A673 (cell line): Measurements from ENCODE around the gene CDH23. TPM values are rescaled to one million over a fixed set of nuclear protein-coding genes. Genes with fewer than 3 reads are reported as not detected.

Source experiments
- BruUV-seq: library from RNA; stranded (reverse); fragments of 400-500 nt; replicated peaks from 2 replicates; lab custom pipeline; 2021; lab: Mats Ljungman, UMichigan
- CTCF ChIA-PET: fragments of 300-600 bp; sonication (Branson Sonifier 250); formaldehyde crosslinking; loops from one replicate; lab custom pipeline; 2022; ENCODE audit warnings: antibody characterized with exemption; lab: Charles Lee
- POLR2A ChIA-PET: fragments of 300-600 bp; sonication (Branson Sonifier 250); formaldehyde crosslinking; loops from one replicate; lab custom pipeline; 2022; ENCODE audit warnings: antibody characterized with exemption; ENCODE audit not compliant: low non-redundant PET; lab: Charles Lee
- DNase-seq: peaks from one replicate; pipeline ENCODE4 v3.0.0-alpha.2; 2015; ENCODE audit warnings: low spot score
- H3K27ac ChIP-seq: fragments of 200-600 bp; sonication (generic); 2 replicates; pipeline ENCODE4 v1.5.1; 2016; ENCODE audit warnings: mixed run types, low read depth, mild to moderate bottlenecking, mixed read lengths, antibody characterized with exemption, low read length; ENCODE audit not compliant: poor library complexity, severe bottlenecking
- H3K27me3 ChIP-seq: fragments of 200-600 bp; sonication (generic); replicated peaks from 2 replicates; pipeline ENCODE4 v1.6.1; 2017; ENCODE audit warnings: mixed run types, low read depth, mild to moderate bottlenecking, mixed read lengths, antibody characterized with exemption, low read length; ENCODE audit not compliant: insufficient read depth, poor library complexity
- H3K36me3 ChIP-seq: fragments of 200-600 bp; sonication (generic); 2 replicates; pipeline ENCODE4 v1.6.1; 2016; ENCODE audit warnings: mixed run types, mild to moderate bottlenecking, mixed read lengths, antibody characterized with exemption, low read length; ENCODE audit not compliant: insufficient read depth, poor library complexity, severe bottlenecking
- H3K4me1 ChIP-seq: fragments of 200-600 bp; sonication (generic); 2 replicates; pipeline ENCODE4 v1.6.1; 2017; ENCODE audit warnings: mixed run types, mild to moderate bottlenecking, mixed read lengths, antibody characterized with exemption, low read length; ENCODE audit not compliant: insufficient read depth, poor library complexity, severe bottlenecking
- H3K4me3 ChIP-seq: fragments of 200-600 bp; sonication (generic); 2 replicates; pipeline ENCODE4 v1.5.1; 2016; ENCODE audit warnings: low read depth, mixed run types, mild to moderate bottlenecking, mixed read lengths, low read length; ENCODE audit not compliant: poor library complexity, severe bottlenecking
- H3K9me3 ChIP-seq: fragments of 200-600 bp; sonication (generic); 2 replicates; pipeline ENCODE4 v1.6.1; 2016; ENCODE audit warnings: mixed run types, low read depth, mild to moderate bottlenecking, mixed read lengths, antibody characterized with exemption, low read length; ENCODE audit not compliant: poor library complexity, severe bottlenecking
- CTCF ChIP-seq: fragments of 300-800, 200-600 bp; sonication (generic); conservative IDR thresholded peaks from 2 replicates; pipeline ENCODE4 v1.5.1; 2017; ENCODE audit warnings: low read depth, mild to moderate bottlenecking, antibody characterized with exemption, low read length, moderate library complexity, mixed read lengths
- EZH2 ChIP-seq: fragments of 200-600 bp; sonication (generic); IDR thresholded peaks from 2 replicates; pipeline ENCODE4 v1.6.1; 2017; ENCODE audit warnings: borderline replicate concordance, low read depth, mild to moderate bottlenecking, mixed read lengths, antibody characterized with exemption, low read length; ENCODE audit not compliant: poor library complexity, severe bottlenecking
- intact Hi-C: fragments of 100-400 bp; cut with micrococcal nuclease; formaldehyde crosslinking; loops from one replicate; pipeline ENCODE4 v1.10.0; 2022; ENCODE audit not compliant: unreplicated experiment
- total RNA-seq: library from RNA; stranded (reverse); gene quantifications from 2 replicates; pipeline ENCODE4 v1.2.3, GENCODE V29; 2021

Gene CDH23
- total RNA-seq, 1 experiment from 2014 or later: 49.7 TPM

- Histone ChIP-seq H3K27ac (no peak overlapping the region), H3K4me1 (no peaks in the 10 kb centered on the region), H3K9me3 (no peaks in the 10 kb centered on the region), H3K36me3 (no peaks in the 10 kb centered on the region), H3K4me3 (no peak overlapping the region), H3K27me3 (no peaks in the 10 kb centered on the region)
- ChIA-PET POLR2A (no interaction called here), CTCF (no interaction called here)
- intact Hi-C loops: no loop called here
- TF ChIP-seq EZH2: no peak
- TF ChIP-seq CTCF: no peak
- no peak for DNase-seq
- BruUV-seq: no TSS peak
These were observed 247.2 kb downstream of the CDH23 start for GRCh38 chr10:71643904-71644303.

- no peak for DNase-seq
- CTCF ChIA-PET: no interaction called here
- H3K4me1 ChIP-seq: no peaks in the 10 kb centered on the region
- no peak overlapping the region for H3K4me3 ChIP-seq
- no peaks in the 10 kb centered on the region for H3K27me3 ChIP-seq
- intact Hi-C loops: no loop called here
- no TSS peak for BruUV-seq
- no peak overlapping the region for H3K27ac ChIP-seq
- TF ChIP-seq EZH2 (no peak), CTCF (no peak)
- POLR2A ChIA-PET: no interaction called here
- no peaks in the 10 kb centered on the region for H3K36me3 ChIP-seq
- H3K9me3 ChIP-seq: no peaks in the 10 kb centered on the region
These were observed 247.8 kb downstream of the CDH23 start for GRCh38 chr10:71644307-71645180.

- no peaks in the 10 kb centered on the region for H3K27me3 ChIP-seq
- no peak overlapping the region for H3K4me3 ChIP-seq
- ChIA-PET CTCF (no interaction called here), POLR2A (no interaction called here)
- no peak overlapping the region for H3K27ac ChIP-seq
- intact Hi-C loops: no loop called here
- no peaks in the 10 kb centered on the region for H3K36me3 ChIP-seq
- H3K4me1 ChIP-seq: no peaks in the 10 kb centered on the region
- no peak for DNase-seq
- H3K9me3 ChIP-seq: no peaks in the 10 kb centered on the region
- no TSS peak for BruUV-seq
- TF ChIP-seq CTCF: no peak
- no peak for TF ChIP-seq EZH2
These were observed 248.5 kb downstream of the CDH23 start for GRCh38 chr10:71645185-71645584.
